Amniotic stem cell (primary cell): ENCODE results near the gene PSORS1C1.
"Not testable (repeated sequence)": the region's sequence is repeated elsewhere in the genome, so short reads cannot be mapped to it uniquely, and the experiment has no call there.

ENCODE experiments used
- DNase-seq: peaks from one replicate; lab custom pipeline; 2025; lab: John Stamatoyannopoulos, UW

The PSORS1C1 gene

GRCh38 chr6:31114541-31114878 lies at the start of gene PSORS1C1:
Gene PSORS1C1, plus strand, starts transcription at chr6:31114800. Its CDS starts 14,833 bp downstream, at chr6:31129633.
- peak; percentile 91 for DNase-seq

GRCh38 chr6:31065556-31065955 lies 49.0 kb upstream of the PSORS1C1 start:
- DNase-seq, result no peak

- not testable (repeated sequence) for DNase-seq
Observed at GRCh38 chr6:31067028-31067427, 47.6 kb upstream of the PSORS1C1 start.

GRCh38 chr6:31067891-31068668 lies 46.5 kb upstream of the PSORS1C1 start:
- not testable (repeated sequence) for DNase-seq

GRCh38 chr6:31068669-31069340 lies 45.8 kb upstream of the PSORS1C1 start:
- peak; percentile 50 for DNase-seq

- DNase-seq, result peak; percentile 54
Observed at GRCh38 chr6:31070711-31071197, 43.8 kb upstream of the PSORS1C1 start.

GRCh38 chr6:31074401-31074800 lies 40.2 kb upstream of the PSORS1C1 start:
- DNase-seq, result no peak

GRCh38 chr6:31075528-31075927 lies 39.1 kb upstream of the PSORS1C1 start:
- DNase-seq, result peak; percentile 22

GRCh38 chr6:31076611-31077010 lies 38.0 kb upstream of the PSORS1C1 start:
- DNase-seq, result no peak

- peak; percentile 41 for DNase-seq
Observed at GRCh38 chr6:31079656-31080261, 34.8 kb upstream of the PSORS1C1 start.

GRCh38 chr6:31081872-31082271 lies 32.7 kb upstream of the PSORS1C1 start:
- no peak for DNase-seq

- DNase-seq, result no peak
Observed at GRCh38 chr6:31083742-31084354, 30.8 kb upstream of the PSORS1C1 start.

GRCh38 chr6:31086788-31087440 lies 27.7 kb upstream of the PSORS1C1 start:
- peak; percentile 36 for DNase-seq

- DNase-seq, result peak; percentile 90
Observed at GRCh38 chr6:31087494-31088089, 27.0 kb upstream of the PSORS1C1 start.

GRCh38 chr6:31090275-31090972 lies 24.2 kb upstream of the PSORS1C1 start:
- DNase-seq, result no peak

GRCh38 chr6:31090973-31091364 lies 23.6 kb upstream of the PSORS1C1 start:
- DNase-seq, result no peak

GRCh38 chr6:31091680-31092079 lies 22.9 kb upstream of the PSORS1C1 start:
- DNase-seq, result no peak

GRCh38 chr6:31092238-31092637 lies 22.4 kb upstream of the PSORS1C1 start:
- no peak for DNase-seq

- no peak for DNase-seq
Observed at GRCh38 chr6:31092769-31093505, 21.7 kb upstream of the PSORS1C1 start.

- no peak for DNase-seq
Observed at GRCh38 chr6:31094389-31094881, 20.2 kb upstream of the PSORS1C1 start.
